Right lobe of liver (tissue), 4 donors: ENCODE data around the gene COG3.

Experiments used
- POLR2A ChIP-seq: fragments of 450-650 bp; IDR thresholded peaks from one replicate; pipeline ENCODE4 v1.6.1; 2017; ENCODE audit warnings: antibody characterized with exemption, mild to moderate bottlenecking
- TF ChIP-seq, protein P1 (sequence below), 4 donors: fragments of 200-600 bp in 3 of 4; fragments of 450-650 bp in 1 of 4; IDR thresholded peaks; one replicate each; pipeline versions ENCODE4 v1.5.1 to v1.8.0; 2016 to 2022; ENCODE audit warnings: antibody characterized with exemption in 4 of 4, mild to moderate bottlenecking in 2 of 4
- donor health status: DM: no; HTN: no; CAD: no.
- donor health status: DM: no; HTN: no; CAD: no.
- donor health status: DM: no; HTN: yes; CAD: no.

DNA sequence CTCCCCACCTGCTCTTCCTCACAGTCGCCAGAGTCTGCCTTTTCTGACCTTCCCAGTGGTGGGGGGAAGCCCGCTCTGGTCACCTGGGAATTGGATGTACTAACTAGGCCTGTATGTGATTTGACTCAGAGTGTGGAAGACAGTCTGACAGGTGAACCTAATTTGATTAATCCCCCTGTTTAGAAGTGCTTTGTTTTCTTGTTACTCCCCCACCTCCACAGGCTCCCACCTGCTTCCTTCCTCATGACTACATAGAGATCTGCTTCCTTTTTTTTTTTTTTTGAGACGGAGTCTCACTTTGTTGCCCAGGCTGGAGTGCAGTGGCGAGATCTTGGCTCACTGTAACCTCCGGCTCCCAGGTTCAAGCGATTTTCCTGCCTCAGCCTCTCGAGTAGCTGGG is 44.0 kb downstream of the COG3 start:
- TF ChIP-seq, protein P1, sequence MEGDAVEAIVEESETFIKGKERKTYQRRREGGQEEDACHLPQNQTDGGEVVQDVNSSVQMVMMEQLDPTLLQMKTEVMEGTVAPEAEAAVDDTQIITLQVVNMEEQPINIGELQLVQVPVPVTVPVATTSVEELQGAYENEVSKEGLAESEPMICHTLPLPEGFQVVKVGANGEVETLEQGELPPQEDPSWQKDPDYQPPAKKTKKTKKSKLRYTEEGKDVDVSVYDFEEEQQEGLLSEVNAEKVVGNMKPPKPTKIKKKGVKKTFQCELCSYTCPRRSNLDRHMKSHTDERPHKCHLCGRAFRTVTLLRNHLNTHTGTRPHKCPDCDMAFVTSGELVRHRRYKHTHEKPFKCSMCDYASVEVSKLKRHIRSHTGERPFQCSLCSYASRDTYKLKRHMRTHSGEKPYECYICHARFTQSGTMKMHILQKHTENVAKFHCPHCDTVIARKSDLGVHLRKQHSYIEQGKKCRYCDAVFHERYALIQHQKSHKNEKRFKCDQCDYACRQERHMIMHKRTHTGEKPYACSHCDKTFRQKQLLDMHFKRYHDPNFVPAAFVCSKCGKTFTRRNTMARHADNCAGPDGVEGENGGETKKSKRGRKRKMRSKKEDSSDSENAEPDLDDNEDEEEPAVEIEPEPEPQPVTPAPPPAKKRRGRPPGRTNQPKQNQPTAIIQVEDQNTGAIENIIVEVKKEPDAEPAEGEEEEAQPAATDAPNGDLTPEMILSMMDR (IDR thresholded peaks at IDR 0.05): no peak
- no peak for TF ChIP-seq POLR2A
